ENCODE results near the gene B3GAT2. TPM values are rescaled to one million over a fixed set of nuclear protein-coding genes. Genes with fewer than 3 reads are reported as not detected.

The B3GAT2 gene
- total RNA-seq, result under 1 TPM in 1 of 4 donors, not detected in 3; 0.16 TPM

- ATAC-seq, result peak; percentile 34
- no peaks in the 10 kb centered on the region for H3K9me3 ChIP-seq
- H3K36me3 ChIP-seq, result no peaks in the 10 kb centered on the region
- WGBS, 2 donors (ENCODE audit: low coverage in 1 of 2), result 0% methylated on average over 1 to 7 of the region's 83 CpGs
- TF ChIP-seq POLR2AphosphoS5 (IDR thresholded peaks at IDR 0.05) (no peak), POLR2A (IDR thresholded peaks at IDR 0.05) (no peak), EP300 (IDR thresholded peaks at IDR 0.05) (no peak)
- TF ChIP-seq, protein P1, sequence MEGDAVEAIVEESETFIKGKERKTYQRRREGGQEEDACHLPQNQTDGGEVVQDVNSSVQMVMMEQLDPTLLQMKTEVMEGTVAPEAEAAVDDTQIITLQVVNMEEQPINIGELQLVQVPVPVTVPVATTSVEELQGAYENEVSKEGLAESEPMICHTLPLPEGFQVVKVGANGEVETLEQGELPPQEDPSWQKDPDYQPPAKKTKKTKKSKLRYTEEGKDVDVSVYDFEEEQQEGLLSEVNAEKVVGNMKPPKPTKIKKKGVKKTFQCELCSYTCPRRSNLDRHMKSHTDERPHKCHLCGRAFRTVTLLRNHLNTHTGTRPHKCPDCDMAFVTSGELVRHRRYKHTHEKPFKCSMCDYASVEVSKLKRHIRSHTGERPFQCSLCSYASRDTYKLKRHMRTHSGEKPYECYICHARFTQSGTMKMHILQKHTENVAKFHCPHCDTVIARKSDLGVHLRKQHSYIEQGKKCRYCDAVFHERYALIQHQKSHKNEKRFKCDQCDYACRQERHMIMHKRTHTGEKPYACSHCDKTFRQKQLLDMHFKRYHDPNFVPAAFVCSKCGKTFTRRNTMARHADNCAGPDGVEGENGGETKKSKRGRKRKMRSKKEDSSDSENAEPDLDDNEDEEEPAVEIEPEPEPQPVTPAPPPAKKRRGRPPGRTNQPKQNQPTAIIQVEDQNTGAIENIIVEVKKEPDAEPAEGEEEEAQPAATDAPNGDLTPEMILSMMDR (IDR thresholded peaks at IDR 0.05), result no peak
- peaks cover 49% of the 10 kb centered on the region for H3K27me3 ChIP-seq
- peak within 1 kb of the TSS; percentile 20 to 63 for H3K4me3 ChIP-seq
- H3K4me1 ChIP-seq, result peaks cover 0 to 29% (median 19%) of the 10 kb centered on the region in 3 donors
- no peak within 1 kb of the TSS for H3K27ac ChIP-seq
These were observed at the start of gene B3GAT2 for GRCh38 chr6:70956451-70957283. Gene B3GAT2 (minus strand): TSS chr6:70957060. CDS start chr6:70956429, 631 bp downstream.

DNA sequence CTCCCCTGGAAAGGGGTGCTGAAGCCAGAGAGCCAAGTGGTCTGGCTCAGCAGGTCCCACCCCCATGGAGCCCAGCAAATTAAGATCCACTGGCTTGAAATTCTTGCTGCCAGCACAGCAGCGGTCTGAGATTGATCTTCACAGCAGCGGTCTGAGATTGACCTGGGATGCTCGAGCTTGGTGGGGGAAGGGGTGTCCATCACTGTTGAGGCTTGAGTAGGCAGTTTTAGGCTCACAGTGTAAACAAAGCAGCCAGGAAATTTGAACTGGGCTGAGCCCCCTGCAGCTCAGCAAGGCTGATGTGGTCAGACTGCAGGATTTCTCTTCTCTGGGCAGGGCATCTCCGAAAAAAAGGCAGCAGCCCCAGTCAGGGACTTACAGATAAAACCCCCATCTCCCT lies 41.3 kb upstream of the B3GAT2 start:
- no peak overlapping the region for H3K27ac ChIP-seq
- WGBS, 2 donors (ENCODE audit: low coverage in 1 of 2), result no CpG with 5 or more reads among the region's 4 CpGs
- no peak for ATAC-seq
- no peak for TF ChIP-seq EP300 (IDR thresholded peaks at IDR 0.05)
- TF ChIP-seq POLR2AphosphoS5 (IDR thresholded peaks at IDR 0.05), result no peak
- TF ChIP-seq POLR2A (IDR thresholded peaks at IDR 0.05), result no peak
- TF ChIP-seq, protein P1 (IDR thresholded peaks at IDR 0.05), result no peak
- no peaks in the 10 kb centered on the region for H3K9me3 ChIP-seq
- H3K27me3 ChIP-seq, result peaks cover 14% of the 10 kb centered on the region
- H3K4me1 ChIP-seq, result no peaks in the 10 kb centered on the region
- no peaks in the 10 kb centered on the region for H3K36me3 ChIP-seq
- no peak overlapping the region for H3K4me3 ChIP-seq

GRCh38 chr6:70997379-70997778 lies 40.5 kb upstream of the B3GAT2 start:
- TF ChIP-seq, protein P1 (IDR thresholded peaks at IDR 0.05), result no peak
- TF ChIP-seq POLR2A (IDR thresholded peaks at IDR 0.05), result no peak
- TF ChIP-seq POLR2AphosphoS5 (IDR thresholded peaks at IDR 0.05), result no peak
- TF ChIP-seq EP300 (IDR thresholded peaks at IDR 0.05), result no peak
- H3K4me3 ChIP-seq, result no peak overlapping the region

DNA sequence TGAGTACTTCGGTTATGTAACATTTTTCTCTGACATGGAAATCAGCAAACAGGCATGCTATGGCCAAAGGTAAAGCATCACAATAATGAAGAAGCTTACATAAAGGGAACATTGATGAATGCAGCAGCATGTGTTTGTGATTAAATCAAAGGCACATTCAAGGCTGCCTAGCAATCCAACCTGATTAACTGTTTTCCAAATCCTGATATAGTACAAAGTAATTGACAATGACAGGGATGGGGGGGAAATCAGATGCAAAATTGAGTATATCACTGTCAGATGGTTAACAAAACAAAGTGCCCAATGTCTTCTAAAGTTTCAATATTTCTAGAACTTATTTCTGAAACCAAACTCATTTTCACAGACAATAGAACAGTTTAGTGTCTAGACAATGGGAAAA lies 39.2 kb upstream of the B3GAT2 start:
- Histone ChIP-seq H3K36me3 (no peaks in the 10 kb centered on the region), H3K4me3 (no peak overlapping the region), H3K27me3 (peaks cover 14% of the 10 kb centered on the region), H3K9me3 (no peaks in the 10 kb centered on the region), H3K4me1 (no peaks in the 10 kb centered on the region), H3K27ac (no peak overlapping the region)
- 42 to 70% methylated on average over 1 of the region's 1 CpG for WGBS, 2 donors (ENCODE audit: low coverage in 1 of 2)
- TF ChIP-seq POLR2A (IDR thresholded peaks at IDR 0.05) (no peak), POLR2AphosphoS5 (IDR thresholded peaks at IDR 0.05) (no peak), EP300 (IDR thresholded peaks at IDR 0.05) (no peak)
- TF ChIP-seq, protein P1 (IDR thresholded peaks at IDR 0.05), result no peak
- ATAC-seq, result no peak

More at GRCh38 chr6:70997379-70997778, 40.5 kb upstream of the B3GAT2 start:
- 53 to 93% methylated on average over 2 to 3 of the region's 3 CpGs for WGBS, 2 donors (ENCODE audit: low coverage in 1 of 2)
- ATAC-seq, result no peak
- Histone ChIP-seq H3K36me3 (no peaks in the 10 kb centered on the region), H3K4me1 (no peaks in the 10 kb centered on the region), H3K27ac (no peak overlapping the region), H3K9me3 (no peaks in the 10 kb centered on the region), H3K27me3 (peaks cover 14% of the 10 kb centered on the region)

DNA sequence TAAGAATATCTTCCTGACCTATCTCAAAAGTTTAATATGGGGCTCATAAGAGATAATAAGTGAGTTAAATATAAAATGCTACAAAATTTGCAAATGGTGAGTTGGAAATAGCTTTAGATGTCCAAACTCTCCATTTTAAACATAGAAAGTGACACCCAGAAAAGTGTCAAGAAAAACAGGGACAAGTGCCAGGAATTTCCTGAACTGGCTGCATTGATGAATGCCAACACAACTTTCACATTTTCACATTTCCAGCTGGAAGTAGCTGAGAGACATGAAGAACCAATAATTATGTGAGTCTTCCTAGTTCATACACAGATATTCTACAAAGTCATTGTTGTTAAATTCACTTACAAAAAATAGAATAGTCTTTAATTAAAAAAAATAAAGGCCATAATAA lies 38.6 kb upstream of the B3GAT2 start:
- no peaks in the 10 kb centered on the region for H3K9me3 ChIP-seq
- no peaks in the 10 kb centered on the region for H3K36me3 ChIP-seq
- no peak overlapping the region for H3K4me3 ChIP-seq
- no peak overlapping the region for H3K27ac ChIP-seq
- TF ChIP-seq POLR2A (IDR thresholded peaks at IDR 0.05) (no peak), POLR2AphosphoS5 (IDR thresholded peaks at IDR 0.05) (no peak), EP300 (IDR thresholded peaks at IDR 0.05) (no peak)
- TF ChIP-seq, protein P1 (IDR thresholded peaks at IDR 0.05), result no peak
- ATAC-seq, result no peak
- no peaks in the 10 kb centered on the region for H3K4me1 ChIP-seq
- peaks cover 14% of the 10 kb centered on the region for H3K27me3 ChIP-seq
